HK-2 (cell line): ENCODE results near the gene SLC22A2.
"Not testable (repeated sequence)": the region's sequence is repeated elsewhere in the genome, so short reads cannot be mapped to it uniquely, and the experiment has no call there.

Experiments
- DNase-seq: peaks from one replicate; pipeline ENCODE4 v3.0.0-alpha.2; 2018; ENCODE audit not compliant: unreplicated experiment

SLC22A2 gene

DNA sequence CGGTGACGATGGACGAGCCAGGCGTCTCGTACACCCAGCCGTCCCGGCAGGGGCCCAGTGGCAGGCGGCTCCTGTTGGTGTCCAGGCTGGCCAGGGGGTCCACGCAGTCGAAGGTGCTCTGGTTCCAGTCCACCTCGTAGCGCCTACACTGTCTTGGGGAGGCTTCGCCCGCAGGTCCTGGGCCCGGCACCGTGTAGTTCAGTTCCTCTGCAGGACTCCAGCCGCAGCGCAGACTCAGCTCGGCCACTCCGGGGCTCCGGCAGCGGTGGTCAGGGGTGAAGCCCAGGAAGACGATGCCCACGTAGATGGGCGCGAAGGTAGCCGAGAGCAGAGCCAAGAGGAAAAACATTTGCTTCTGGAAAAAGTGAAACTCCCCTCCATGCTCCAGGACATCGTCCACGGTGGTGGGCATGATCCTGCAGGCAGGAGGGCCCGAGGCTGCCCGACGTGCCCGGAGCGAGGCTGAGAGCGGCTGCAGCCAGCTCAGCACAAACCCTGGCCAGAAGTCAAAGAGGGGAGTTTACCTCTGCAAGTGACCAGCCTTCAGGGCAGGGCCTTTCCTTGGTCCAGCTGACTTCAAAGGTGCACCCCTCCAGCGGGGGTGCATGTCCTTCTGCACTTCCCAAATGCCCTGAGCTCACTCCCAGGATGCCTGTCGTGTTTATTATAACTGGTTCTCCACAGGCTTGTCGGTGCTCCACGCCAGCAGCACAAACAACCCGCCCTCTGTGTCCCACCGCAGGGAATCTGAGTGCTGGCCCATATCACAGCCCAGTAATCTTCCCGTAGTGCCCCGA lies at the start of gene SLC22A2:
Gene SLC22A2, minus strand, starts transcription at position 476 of the 797 bp plus-strand sequence. Its CDS starts 64 bp downstream, at position 412.
- DNase-seq = no peak

DNA sequence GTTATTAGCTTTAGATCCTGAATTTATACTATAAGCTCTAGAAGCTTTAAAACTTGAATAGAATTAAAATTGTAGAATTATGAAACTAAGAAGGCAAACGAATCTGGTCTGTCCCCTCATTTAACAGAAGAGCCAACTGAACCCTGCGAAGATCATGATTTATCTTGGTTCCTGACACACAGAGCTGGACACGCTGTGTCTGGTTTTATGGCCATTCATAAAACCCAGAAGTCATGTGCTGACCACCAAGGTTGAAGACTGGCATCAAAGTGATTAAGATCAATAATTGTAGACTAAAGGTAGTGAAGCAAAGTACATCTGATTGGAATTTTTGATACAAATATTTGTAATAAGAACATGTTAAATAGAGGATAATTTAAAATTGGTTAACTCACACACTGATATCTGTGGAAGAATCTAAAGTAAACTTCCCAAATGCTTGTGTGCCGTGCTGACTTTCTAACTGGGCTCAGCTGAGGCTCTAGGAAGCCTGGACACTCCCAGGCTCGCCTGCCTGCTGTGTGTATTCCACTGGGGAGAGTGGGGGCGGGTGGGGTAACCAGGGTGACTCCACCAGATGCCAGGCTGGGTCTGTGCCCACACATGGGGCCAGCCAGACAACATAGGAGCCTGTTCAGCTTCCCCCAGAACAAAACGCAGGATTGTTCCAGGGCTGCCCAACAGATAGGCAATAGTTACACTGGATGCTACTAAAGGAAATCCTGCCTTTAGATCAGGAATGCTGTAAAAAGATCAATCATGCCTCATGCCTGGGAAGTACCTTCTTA lies 47.5 kb upstream of the SLC22A2 start:
- DNase-seq = no peak

DNA sequence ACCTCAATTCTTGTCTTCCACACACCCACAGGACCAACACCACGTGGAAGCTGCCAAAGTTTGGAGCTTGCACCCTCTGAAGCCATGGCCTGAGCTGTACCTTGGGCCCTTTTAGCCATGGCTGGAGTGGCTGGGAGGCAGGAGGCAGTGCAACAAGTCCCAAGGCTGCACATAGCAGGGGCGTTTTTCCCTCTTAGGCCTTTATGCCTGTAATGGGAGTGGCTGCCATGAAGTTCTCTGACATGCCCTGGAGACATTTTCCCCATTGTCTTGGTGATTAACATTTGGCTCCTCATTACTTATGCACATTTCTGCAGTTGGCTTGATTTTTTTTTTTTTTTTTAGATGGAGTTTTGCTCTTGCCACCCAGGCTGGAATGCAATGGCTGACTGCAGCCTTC lies 45.2 kb upstream of the SLC22A2 start:
- no peak for DNase-seq

DNA sequence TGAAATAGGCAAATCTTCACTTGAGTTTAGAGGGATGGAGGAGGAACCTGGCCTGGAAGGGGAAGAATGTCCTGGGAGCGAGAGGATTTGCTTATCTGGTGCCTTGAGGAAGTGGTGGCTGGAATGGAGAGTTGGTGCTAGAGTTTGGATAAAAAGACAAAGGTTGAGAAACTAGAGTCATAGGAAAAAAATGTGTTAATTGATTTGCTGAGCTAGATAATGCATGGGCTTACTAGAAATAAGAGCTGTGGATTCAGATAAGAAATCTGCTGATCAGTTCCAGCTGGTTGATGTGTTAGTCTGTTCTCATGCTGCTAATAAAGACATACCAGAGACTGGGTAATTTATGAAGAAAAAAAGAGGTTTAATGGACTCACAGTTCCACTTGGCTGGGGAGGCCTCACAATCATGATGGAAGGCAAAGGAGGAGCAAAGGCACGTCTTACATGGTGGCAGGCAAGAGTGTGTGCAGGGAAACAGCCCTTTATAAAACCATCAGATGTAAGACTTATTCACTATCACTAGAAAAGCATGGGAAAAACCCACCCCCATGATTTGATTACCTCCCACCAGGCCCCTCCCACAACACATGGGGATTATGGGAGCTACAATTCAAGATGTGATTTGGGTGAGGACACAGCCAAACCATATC lies 43.9 kb upstream of the SLC22A2 start:
- not testable (repeated sequence) for DNase-seq

DNA sequence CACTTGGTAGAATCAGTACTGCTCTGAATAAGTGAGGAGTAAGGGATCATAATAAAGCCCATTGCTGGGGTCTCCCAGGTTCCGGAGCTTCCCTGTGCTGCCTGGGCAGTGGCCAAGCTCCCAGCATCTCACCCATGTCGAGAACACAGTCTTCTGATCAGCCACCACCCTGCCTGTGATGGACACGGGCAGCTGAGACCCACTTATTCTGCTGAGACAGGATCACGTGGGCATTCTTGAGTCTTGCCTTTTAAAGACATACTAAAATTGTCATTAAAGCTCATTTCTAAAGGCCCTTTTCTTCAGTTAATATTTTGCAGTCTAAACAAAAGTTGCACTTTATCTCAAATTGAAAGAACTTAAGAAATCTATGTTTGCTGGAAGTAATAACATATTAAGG lies 42.7 kb upstream of the SLC22A2 start:
- no peak for DNase-seq

DNA sequence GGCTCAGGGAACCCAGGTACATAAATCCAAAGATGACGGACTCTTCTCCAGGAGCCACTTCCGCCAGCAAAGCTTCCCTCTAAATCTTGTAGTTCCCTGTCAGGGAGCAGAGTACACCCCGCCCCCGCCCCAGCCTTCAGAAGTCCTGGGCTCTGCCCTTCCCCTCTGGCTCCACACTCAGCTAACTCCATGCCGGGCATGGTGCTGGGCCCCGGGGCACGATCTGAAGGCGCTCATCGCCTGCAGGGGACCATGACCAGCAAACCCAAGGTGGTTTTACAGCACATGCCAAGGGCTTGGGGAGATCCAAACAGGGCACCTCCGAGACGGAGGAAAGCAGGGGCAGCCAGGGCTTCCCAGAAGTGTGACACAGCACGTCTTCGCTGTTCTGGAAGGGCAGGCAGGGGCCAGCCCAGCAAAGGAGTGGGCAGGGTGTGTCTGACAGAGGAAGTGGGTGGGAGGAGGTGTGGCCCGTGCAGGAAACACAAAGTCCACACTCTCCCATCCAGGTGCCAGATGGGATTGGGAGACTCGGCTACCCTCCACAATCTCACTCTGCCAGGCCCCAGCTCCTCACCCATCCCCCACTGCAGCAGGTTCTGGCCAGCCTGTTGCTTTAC lies 41.6 kb upstream of the SLC22A2 start:
- DNase-seq = peak; percentile 2

DNA sequence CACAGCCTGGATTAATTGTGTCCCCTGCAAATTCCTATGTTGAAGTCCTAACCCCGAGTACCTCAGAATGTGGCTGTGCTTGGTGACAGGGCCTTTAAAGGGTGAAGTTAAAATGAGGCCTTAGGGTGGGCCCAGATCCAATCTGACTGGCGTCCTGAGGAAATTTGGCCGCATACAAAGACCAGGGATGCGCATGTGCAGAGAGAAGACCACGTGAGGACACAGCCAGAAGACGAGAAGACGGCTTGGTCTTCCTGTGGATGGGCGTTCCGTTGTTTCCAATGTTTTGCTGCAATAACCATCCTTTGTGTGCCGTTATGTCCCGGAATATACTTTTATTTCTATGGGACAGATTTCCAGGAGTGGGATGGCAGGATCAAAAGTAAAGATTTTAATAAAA lies 40.9 kb upstream of the SLC22A2 start:
- DNase-seq = no peak

DNA sequence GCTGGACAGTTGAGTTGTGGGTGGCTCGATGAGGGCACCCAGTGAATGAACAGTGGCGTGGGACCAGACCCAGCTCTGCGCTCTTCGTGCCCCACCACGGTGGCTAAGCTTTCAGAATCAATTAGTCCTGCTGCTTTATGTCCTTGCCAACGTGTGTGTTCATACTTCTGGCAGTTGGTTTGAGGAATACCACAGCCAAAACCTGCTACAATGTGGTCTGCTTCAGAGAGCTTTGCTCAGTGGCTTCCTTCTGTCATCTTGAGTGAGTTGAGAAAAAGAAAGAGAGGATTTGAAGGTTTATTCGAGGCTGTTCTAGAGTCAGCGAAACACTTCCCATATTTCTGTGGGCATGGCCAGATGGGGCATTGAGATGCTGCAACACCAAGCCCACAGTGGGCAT lies 39.5 kb upstream of the SLC22A2 start:
- DNase-seq = no peak

DNA sequence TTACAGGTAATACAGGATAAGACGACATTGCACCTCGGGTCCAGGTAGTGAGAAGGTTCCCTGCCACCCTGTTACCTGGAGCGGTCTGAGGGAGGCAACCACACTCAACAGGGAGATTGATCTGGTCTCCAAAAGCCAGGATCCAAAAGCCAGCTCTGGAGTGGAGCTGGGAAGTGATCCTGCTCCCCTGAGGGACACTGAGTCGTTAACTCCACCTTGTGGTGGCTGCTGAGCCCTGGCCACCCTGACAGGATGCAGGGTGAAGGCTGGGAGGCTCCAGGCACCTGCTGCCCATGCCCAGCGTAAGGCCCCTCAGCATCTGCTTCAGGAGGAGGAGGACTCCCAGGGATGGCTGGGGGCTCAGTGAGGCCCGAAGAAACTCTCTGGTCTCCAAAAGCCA lies 38.7 kb upstream of the SLC22A2 start:
- peak; percentile 6 for DNase-seq

DNA sequence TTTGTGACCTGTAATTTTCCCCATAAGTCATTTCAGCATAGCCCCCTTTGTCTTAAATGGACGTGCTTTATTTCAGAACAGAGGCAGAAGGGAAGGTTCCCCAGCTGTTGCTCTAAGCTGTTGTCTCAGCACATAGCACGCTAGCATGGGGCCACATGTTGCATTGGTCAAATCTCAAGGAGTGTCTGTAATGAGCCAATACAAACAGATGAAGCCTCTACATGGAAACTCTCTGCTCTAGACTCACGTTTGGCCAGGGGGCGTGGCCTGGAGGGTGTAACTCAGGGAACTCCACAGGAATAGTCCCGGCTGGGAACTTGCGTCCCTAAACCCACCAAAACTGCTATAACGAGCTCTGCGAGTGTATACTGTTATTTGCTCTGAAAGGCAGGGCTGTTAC lies 35.2 kb upstream of the SLC22A2 start:
- no peak for DNase-seq

DNA sequence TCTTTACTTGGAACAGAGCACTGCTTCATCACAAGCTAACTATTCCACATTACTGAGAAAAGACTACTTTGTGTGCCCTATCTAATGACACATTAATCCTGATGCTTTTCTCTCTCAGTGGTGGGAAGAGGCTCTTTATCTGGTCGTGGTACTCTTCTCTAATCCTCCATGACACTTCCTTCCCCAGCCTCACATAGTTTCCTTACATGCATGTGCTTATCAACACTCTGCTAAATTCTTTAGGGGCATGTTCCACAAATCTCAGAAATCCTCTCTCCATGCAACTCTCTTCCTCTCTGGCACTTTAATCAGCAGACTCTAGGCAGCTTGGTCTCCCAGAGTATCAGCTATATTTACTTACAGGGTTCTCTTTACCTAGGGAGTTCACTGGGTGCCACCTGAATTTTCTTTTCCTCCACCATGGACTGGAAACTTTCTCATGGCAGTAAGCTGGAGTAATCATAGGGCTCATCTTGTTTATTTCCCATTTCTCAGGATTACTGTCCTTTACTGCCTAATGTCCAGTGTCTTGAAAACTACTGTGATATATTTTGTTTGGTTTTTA lies 27.0 kb upstream of the SLC22A2 start:
- no peak for DNase-seq

DNA sequence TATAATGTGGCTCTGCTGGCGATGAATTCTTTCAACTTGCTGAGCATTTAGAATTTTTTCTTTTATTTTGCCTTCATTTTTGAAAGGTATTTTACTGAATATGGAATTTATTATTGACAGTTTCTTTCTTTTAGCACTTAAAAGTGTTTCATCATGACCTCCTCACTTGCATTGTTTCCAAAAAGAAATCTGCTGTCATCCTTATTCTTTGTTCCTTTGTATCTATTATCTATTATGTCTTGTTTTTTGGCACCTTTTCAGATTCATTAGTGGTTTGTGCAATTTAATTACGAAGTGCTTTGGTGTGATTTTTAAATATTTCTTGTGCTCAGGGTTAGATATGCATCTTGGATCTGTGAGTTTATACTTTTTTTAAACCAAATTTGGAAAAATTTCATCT lies 26.0 kb upstream of the SLC22A2 start:
- DNase-seq = no peak

DNA sequence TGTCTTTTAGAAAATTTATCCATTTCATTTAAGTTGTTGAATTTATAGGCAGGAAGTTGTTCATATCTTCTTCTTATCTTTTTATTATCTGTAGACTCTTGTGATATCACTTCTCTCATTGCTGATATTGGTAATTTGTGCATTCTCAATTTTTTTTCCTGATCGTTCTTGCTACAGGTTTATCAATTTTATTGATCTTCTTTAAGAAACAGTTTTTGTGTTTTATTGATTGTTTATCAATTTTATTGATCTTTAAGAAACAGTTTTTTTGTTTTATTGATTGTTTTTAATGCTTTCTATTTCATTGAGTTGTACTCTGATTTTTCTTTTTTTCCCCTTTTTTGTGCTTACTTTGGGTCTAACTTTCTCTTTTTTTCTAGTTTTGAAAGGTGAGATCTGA lies 23.8 kb upstream of the SLC22A2 start:
- no peak for DNase-seq

DNA sequence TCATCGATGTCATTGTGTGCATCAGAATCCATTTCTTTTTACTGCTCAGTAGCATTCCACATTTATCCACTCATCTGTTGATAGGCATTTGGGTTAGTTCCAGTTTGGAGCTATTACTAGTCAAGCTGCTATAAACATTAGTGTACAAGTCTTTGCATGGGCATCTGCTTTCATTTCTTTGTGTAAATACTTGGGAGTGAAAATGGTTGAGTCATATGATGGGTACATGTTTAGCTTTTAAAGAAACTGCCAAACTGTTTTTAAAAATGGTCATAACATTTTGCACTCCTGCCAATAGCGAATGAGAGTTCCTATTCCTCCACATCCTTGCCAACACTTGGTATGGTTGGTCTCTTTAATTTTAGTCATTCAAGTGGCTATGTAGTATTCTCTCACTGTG lies 21.2 kb upstream of the SLC22A2 start:
- no peak for DNase-seq

DNA sequence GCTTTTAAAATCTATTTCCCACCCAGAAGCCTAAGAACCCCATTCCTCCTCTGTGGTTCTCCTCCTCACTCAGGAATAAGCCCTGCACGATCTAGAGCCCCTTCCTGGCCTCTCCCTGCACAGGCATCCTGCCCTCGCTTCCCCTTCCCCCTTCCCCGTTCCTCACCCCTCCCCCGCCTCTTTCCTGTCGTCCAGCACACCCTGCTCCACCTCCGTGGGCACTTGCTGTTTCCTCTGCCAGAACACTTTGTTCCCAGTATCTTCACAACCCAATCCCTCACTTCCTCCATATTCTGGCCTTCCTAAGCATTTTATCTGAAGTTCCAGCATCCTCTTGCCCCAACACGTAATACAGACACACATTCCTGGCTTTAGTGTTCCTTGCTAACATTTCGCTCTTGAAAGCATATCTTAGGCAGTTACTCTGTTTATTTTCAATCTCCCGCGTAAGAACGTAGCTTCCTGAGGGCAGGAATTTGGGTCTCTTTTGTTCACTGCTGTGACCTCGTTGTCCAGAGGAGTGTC lies 20.2 kb upstream of the SLC22A2 start:
- no peak for DNase-seq

DNA sequence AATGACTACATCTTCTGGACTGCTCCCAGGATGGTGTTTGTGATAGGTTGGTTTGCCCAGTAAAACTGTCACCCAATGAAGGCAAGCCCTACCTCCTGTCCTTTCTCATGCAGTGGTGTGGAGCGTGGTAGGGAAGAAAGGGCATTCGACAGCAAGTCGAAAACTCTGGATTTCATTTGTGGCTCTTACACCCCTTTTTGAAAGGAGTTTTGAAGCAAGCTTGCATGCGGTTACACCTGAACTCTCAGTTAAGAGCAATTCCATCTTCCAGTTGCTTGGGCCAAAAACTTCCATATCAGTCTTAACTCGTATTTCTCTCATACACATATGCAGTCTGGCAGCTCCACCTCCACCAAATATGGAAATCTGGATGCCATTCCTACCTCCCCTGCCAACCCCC lies 19.7 kb upstream of the SLC22A2 start:
- no peak for DNase-seq

DNA sequence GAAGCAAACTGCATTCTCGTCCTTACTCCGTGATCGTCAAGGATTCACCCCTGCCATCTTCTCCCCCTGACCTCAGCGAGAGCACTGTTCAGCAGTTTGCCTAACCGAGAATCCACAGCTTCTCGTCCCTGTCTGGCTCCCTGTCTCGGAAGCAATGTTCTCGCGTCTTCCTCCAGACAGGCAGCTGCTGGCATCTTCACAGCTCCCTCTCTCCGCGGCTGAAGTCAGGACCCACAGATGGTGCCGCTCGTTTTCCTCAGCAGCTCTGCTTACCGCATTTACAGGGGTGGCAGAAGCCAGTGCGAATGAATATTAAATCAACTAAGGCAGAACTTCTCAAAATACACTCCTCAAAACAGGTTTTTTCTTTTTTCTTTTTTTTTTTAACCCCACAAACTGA lies 18.9 kb upstream of the SLC22A2 start:
- DNase-seq = no peak

DNA sequence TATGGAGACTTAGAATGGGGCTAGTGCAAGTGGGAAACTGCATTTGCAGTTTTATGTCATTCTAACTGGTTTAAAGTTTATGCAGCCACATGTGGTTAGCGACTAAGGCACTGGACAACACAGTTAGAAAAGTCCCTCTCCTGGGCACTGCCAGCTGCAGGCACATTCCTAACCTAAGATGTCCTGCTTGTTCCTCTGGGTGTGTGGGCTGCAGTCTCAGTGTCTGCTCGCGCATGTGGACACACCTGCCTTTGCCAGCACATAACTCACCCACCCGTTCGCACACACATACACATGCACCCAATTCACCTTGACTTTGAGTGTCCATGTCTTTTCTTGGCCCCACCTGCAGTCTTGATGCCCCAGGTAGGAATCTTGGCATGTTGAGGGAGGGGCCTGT lies 18.5 kb upstream of the SLC22A2 start:
- no peak for DNase-seq

DNA sequence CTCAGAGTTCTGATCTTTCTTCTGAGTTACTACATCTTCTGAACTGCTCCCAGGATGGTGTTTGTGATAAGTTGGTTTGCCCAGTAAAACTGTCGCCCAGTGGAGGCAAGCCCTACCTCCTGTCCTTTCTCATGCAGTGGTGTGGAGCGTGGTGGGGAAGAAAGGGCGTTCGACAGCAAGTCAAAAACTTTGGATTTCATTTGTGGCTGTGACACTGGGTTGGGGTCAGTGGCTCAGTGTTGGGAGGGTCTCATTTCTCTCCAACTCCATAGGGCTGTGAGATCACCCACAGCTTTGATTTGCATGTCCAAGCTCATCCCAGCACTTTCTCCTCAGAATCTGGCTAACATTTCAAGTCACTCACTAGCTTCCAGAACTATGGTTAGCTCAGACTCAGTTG lies 17.5 kb upstream of the SLC22A2 start:
- DNase-seq = no peak

DNA sequence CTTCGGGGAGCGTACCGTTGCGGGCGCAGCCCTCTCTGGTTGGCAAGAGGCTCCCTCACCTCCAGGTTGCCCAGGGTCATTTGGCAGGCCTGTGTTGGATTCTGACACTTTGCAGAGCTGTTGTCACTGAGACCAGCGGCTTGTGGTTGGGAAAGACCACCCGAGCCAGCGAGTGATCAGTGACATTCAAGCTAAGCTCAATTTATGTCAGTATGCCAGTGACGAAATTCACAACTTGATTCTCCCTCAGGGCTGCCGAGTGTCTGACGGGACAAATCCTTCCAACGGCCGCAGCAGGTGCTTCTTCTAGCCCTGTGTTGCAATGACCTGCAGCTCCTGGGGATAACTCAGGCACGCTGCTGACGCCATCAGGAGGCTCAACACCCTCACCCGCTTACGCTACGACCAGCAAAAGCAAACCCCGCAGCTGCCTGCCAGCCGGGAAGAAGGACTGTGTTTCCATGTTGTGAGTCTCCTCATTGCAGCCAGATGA lies 16.9 kb upstream of the SLC22A2 start:
- DNase-seq = no peak

DNA sequence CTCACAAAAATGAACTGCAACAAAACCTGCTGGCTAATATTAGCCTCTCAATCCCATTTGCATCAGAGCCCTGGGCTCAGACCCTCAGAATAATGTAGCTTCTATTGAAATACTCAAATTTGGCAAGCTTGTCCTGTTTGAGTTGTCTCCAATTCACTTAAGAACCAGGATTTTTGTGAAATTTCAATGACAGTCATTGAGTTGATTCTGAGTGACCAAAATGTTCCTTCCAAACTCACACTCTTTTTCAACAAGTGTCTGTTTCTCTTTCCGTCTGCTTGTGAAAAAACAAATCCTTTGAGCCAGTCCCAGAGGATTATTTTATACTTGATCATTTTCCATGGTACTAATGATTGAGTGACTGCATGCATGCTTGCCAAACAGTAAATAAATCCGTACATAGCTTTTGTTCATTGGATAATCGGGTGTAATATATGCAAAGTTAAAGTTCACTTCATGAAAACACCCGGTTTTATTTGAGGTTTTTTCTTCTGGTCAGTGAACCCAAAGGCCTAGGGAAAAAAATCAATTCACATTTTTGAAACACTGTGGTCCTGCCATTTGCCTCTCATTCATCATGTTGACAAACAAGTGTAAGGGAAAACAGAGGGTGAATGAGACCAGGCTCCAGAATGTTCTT lies 16.4 kb upstream of the SLC22A2 start:
- DNase-seq = no peak
